Gastroesophageal sphincter (tissue), 4 donors: ENCODE data around the gene CGNL1. TPM values are rescaled to one million over a fixed set of nuclear protein-coding genes. Genes with fewer than 3 reads are reported as not detected.

Experiments used
- ATAC-seq: fragments of 150-250 bp; one replicate; pipeline ENCODE4 v1.9.1; 2016; ENCODE audit warnings: mild to moderate bottlenecking, moderate library complexity
- H3K27ac ChIP-seq, 4 donors: fragments of 200-600 bp; sonication (generic) in 3 of 4; 1 replicate in 3 of 4; 2 replicates in 1 of 4; pipeline ENCODE4 v1.5.1; 2016 to 2019
- H3K27me3 ChIP-seq: fragments of 200-600 bp; sonication (generic); one replicate; pipeline ENCODE4 v1.5.1; 2019
- H3K36me3 ChIP-seq, 2 donors: fragments of 200-600 bp; sonication (generic); one replicate each; pipeline ENCODE4 v1.5.1; 2019; ENCODE audit warnings: control low read depth in 1 of 2
- H3K4me1 ChIP-seq, 3 donors: fragments of 200-600 bp; sonication (generic); 1 replicate in 2 of 3; 2 replicates in 1 of 3; pipeline ENCODE4 v1.5.1; 2016 to 2019; ENCODE audit warnings: control low read depth in 2 of 3
- H3K4me3 ChIP-seq, 2 donors: fragments of 200-600 bp; sonication (generic); one replicate each; pipeline ENCODE4 v1.5.1; 2019; ENCODE audit warnings: mild to moderate bottlenecking in 1 of 2, moderate library complexity in 1 of 2
- H3K9me3 ChIP-seq, 3 donors: fragments of 200-600 bp; sonication (generic); one replicate each; pipeline ENCODE4 v1.5.1; 2017 to 2019; ENCODE audit warnings: control low read depth in 2 of 3
- CTCF ChIP-seq, 4 experiments: fragments of 200-600 bp in 2 of 4; fragments of 450-650 bp in 2 of 4; sonication (generic) in 1 of 4; IDR thresholded peaks; one replicate each; pipeline ENCODE4 v1.5.1; 2017 to 2019; ENCODE audit warnings: antibody characterized with exemption in 4 of 4, mild to moderate bottlenecking in 2 of 4, moderate library complexity in 2 of 4
- EP300 ChIP-seq: sonication (generic); formaldehyde crosslinking; IDR thresholded peaks from one replicate; pipeline ENCODE4 v1.6.1; 2017; ENCODE audit warnings: antibody characterized with exemption, mild to moderate bottlenecking
- POLR2A ChIP-seq, 2 donors: fragments of 450-650 bp; IDR thresholded peaks; one replicate each; pipeline ENCODE4 v1.6.1; 2017; ENCODE audit warnings: antibody characterized with exemption in 2 of 2, mild to moderate bottlenecking in 2 of 2, moderate library complexity in 1 of 2
- POLR2AphosphoS5 ChIP-seq: sonication (generic); formaldehyde crosslinking; IDR thresholded peaks from one replicate; pipeline ENCODE4 v1.6.1; 2017; ENCODE audit warnings: antibody characterized with exemption
- WGBS, 2 donors: methylation state at CpG; one replicate each; pipeline ENCODE4 v1.1.5; 2018; ENCODE audit warnings: low coverage in 1 of 2; 5-methylcytosine and 5-hydroxymethylcytosine counted together
- total RNA-seq, 4 donors: library from RNA; depleted of rRNA; stranded (reverse); fragments of >200 nt; gene quantifications; one replicate each; pipeline ENCODE4 v1.1.0, GENCODE V29; 2016

Gene CGNL1
- total RNA-seq, 4 donors from 2014 or later, result 8.5 to 36.4 (median 16.7) TPM

- TF ChIP-seq POLR2AphosphoS5, result no peak
- no peak for TF ChIP-seq POLR2A (IDR thresholded peaks at IDR 0.05)
- no peak for TF ChIP-seq CTCF (IDR thresholded peaks at IDR 0.05)
- TF ChIP-seq EP300, result no peak
- H3K27ac ChIP-seq, result no peak overlapping the region
- ATAC-seq, result no peak
- no peaks in the 10 kb centered on the region for H3K36me3 ChIP-seq
- H3K9me3 ChIP-seq, result no peaks in the 10 kb centered on the region
- peaks cover 0 to 21% (median 0%) of the 10 kb centered on the region in 3 donors for H3K4me1 ChIP-seq
- WGBS, 2 donors, result 61 to 68% methylated on average over 6 to 7 of the region's 9 CpGs
- no peak overlapping the region for H3K4me3 ChIP-seq
- no peaks in the 10 kb centered on the region for H3K27me3 ChIP-seq
These were observed 129.7 kb downstream of the CGNL1 start for GRCh38 chr15:57505949-57506391.

GRCh38 chr15:57506422-57506821 lies 130.1 kb downstream of the CGNL1 start:
- no peak for ATAC-seq
- Histone ChIP-seq H3K4me3 (no peak overlapping the region), H3K27ac (no peak overlapping the region), H3K27me3 (no peaks in the 10 kb centered on the region), H3K9me3 (no peaks in the 10 kb centered on the region), H3K36me3 (no peaks in the 10 kb centered on the region), H3K4me1 (peaks cover 0 to 22% (median 0%) of the 10 kb centered on the region in 3 donors)
- 68 to 100% methylated on average over 1 to 2 of the region's 2 CpGs for WGBS, 2 donors
- TF ChIP-seq POLR2A (IDR thresholded peaks at IDR 0.05) (no peak), EP300 (no peak), CTCF (IDR thresholded peaks at IDR 0.05) (no peak), POLR2AphosphoS5 (no peak)

GRCh38 chr15:57507111-57507510 lies 130.8 kb downstream of the CGNL1 start:
- WGBS, 2 donors, result 90 to 95% methylated on average over 2 of the region's 2 CpGs
- ATAC-seq, result no peak

GRCh38 chr15:57509126-57509525 lies 132.8 kb downstream of the CGNL1 start:
- no peak for ATAC-seq
- no peaks in the 10 kb centered on the region for H3K27me3 ChIP-seq
- no peaks in the 10 kb centered on the region for H3K9me3 ChIP-seq
- peaks cover 0 to 22% (median 0%) of the 10 kb centered on the region in 3 donors for H3K4me1 ChIP-seq
- H3K27ac ChIP-seq, result no peak overlapping the region
- no peak overlapping the region for H3K4me3 ChIP-seq
- TF ChIP-seq POLR2AphosphoS5 (no peak), CTCF (IDR thresholded peaks at IDR 0.05) (no peak), POLR2A (IDR thresholded peaks at IDR 0.05) (no peak), EP300 (no peak)
- H3K36me3 ChIP-seq, result no peaks in the 10 kb centered on the region
- 45 to 49% methylated on average over 6 to 7 of the region's 12 CpGs for WGBS, 2 donors

More at GRCh38 chr15:57507111-57507510, 130.8 kb downstream of the CGNL1 start:
- TF ChIP-seq POLR2AphosphoS5, result no peak
- no peak for TF ChIP-seq EP300
- TF ChIP-seq POLR2A (IDR thresholded peaks at IDR 0.05), result no peak
- no peak for TF ChIP-seq CTCF (IDR thresholded peaks at IDR 0.05)
- no peaks in the 10 kb centered on the region for H3K9me3 ChIP-seq
- no peak overlapping the region for H3K27ac ChIP-seq
- no peak overlapping the region for H3K4me3 ChIP-seq
- peaks cover 0 to 22% (median 0%) of the 10 kb centered on the region in 3 donors for H3K4me1 ChIP-seq
- H3K27me3 ChIP-seq, result no peaks in the 10 kb centered on the region
- H3K36me3 ChIP-seq, result no peaks in the 10 kb centered on the region

GRCh38 chr15:57509965-57510364 lies 133.7 kb downstream of the CGNL1 start:
- no peak for ATAC-seq
- 31 to 58% methylated on average over 3 to 4 of the region's 4 CpGs for WGBS, 2 donors
- TF ChIP-seq EP300 (no peak), CTCF (IDR thresholded peaks at IDR 0.05) (no peak), POLR2A (IDR thresholded peaks at IDR 0.05) (no peak), POLR2AphosphoS5 (no peak)

More at GRCh38 chr15:57509965-57510364, 133.7 kb downstream of the CGNL1 start:
- no peak overlapping the region for H3K4me3 ChIP-seq
- no peaks in the 10 kb centered on the region for H3K27me3 ChIP-seq
- no peaks in the 10 kb centered on the region for H3K9me3 ChIP-seq
- no peak overlapping the region for H3K27ac ChIP-seq
- no peaks in the 10 kb centered on the region for H3K36me3 ChIP-seq
- peaks cover 0 to 22% (median 0%) of the 10 kb centered on the region in 3 donors for H3K4me1 ChIP-seq
